HG03280 (cell line): Measurements from ENCODE around the gene OR10A4.
"Not testable (repeated sequence)": the region's sequence is repeated elsewhere in the genome, so short reads cannot be mapped to it uniquely, and the experiment has no call there.

Experiments used
- ATAC-seq: cut with Tn5 transposase; IDR thresholded peaks from one replicate; pipeline ENCODE4 v1.9.1; 2021; ENCODE audit warnings: mild to moderate bottlenecking, moderate library complexity; ENCODE audit not compliant: unreplicated experiment

Gene OR10A4

DNA sequence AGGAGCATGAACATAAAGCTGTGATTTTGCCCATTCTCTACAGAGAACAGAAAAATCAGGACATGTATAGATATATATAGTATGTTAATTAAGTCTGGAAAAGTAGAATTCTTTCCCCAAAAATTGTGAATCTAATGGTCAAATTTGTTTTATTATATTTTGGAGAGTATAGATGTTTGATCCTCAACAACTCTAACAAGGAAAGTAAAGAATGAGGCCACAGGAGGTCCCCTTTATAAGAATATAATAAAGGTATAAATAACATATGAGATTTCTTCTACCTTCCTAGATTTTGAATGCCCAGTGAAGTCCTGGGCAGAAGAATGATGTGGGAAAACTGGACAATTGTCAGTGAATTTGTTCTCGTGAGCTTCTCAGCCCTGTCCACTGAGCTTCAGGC lies at the start of gene OR10A4:
Gene OR10A4 (plus strand): TSS at position 301 of the 400 bp plus-strand sequence. CDS start 23 bp downstream, at position 324.
- ATAC-seq, result no peak

DNA sequence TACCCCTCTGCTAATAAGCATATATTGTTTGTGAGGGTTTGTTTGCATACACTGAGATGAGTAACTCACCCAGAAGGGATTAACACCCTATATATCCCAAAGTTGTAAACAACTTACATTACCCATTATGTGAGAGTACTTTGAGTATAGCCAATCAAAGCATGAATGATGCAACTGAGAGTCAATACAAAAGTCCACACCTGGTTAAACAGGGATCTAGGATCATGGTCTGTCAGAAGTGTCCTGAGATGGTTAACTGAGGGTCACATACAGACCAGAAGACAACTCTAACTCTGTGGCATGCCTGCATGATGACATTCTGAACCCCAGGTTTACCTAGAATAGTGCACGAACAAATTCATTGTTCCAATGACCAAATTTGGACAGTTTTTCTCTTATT lies 48.3 kb upstream of the OR10A4 start:
- no peak for ATAC-seq

DNA sequence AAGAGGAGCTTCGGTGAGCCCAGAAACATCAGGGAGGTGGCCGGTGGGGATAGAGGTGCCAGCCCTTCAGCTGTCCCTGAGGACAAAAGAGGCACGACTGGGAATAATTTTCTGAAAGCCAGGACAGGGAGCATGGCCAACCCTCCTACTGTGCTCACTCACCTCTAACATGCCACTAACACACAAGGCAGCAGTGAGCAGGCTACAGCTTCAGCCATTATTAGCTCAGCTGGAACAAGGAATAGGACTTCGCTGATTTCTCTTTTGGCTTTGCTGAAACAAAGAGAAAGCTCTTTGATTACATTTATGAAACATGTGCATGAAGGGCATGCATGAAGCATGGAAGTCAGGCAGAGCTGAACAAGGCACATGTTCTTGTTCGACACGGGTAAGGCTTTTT lies 43.1 kb upstream of the OR10A4 start:
- no peak for ATAC-seq

- no peak for ATAC-seq
Observed at GRCh38 chr11:6834021-6834420, 42.4 kb upstream of the OR10A4 start.

- ATAC-seq, result no peak
Observed at GRCh38 chr11:6841694-6842093, 34.7 kb upstream of the OR10A4 start.

DNA sequence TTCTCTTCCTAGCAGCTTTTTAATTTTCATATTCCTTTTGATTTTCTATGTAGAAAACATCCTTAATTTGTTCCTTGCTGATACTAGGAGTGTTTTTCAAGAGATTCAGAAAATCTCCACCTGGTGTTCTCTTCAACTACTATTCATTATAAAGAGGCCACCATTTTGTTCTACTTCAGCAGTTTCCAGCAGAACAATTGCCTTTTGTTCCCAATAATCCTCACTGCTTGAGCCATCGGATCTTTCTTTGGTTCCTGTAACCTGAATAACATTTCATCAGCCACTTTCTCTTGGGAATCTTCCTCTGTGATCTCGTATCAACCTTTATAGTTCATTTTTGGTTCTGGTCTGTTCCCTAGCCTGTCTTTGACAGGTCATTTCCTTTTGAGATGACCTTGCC lies 32.8 kb upstream of the OR10A4 start:
- ATAC-seq, result no peak

DNA sequence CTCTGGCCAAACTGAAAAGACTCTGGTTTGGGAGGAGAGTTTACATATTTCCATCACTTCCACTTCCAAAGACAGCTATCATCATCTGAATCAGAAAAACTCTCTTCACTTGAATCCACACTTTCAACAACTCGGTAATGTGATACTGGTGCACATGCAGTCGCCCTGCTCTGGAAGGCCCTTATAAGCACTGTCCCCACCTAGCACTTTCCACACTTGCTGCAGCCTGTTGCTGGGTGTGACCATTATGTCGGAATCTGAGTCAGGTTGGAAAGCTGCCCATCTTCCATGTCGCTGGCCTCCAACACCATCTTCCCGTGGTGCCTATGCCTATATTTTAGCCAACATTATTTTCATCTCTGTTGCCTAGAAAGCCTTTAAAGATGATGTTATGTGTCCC lies 32.1 kb upstream of the OR10A4 start:
- no peak for ATAC-seq

GRCh38 chr11:6845383-6845782 lies 31.0 kb upstream of the OR10A4 start, which contains the start of gene OR10A5:
Gene OR10A5 (plus strand): TSS chr11:6845683. CDS start chr11:6845683, 0 bp downstream.
- ATAC-seq, result no peak

DNA sequence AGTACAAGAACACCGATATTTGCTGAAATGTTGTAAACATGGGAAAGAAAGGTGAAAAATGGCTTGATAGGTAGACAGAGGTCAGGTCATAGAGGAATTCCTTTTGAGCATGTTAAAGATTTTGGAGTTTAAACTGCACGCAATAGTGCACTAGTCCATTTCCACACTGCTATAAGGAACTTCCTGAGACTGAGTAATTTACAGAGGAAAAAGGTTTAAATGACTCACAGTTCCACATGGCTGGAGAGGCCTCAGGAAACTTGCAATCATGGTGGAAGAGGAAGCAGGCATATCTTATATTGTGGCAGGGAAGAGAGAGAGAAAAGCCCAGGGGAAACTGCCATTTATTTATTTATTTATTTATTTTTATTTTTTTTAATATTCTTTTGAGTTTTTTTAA lies 25.9 kb upstream of the OR10A4 start:
- ATAC-seq, result no peak

- not testable (repeated sequence) for ATAC-seq
Observed at GRCh38 chr11:6854801-6855200, 21.6 kb upstream of the OR10A4 start.

- no peak for ATAC-seq
Observed at GRCh38 chr11:6855971-6856541, 20.4 kb upstream of the OR10A4 start.

- ATAC-seq, result peak; percentile 58
Observed at GRCh38 chr11:6856871-6857270, 19.6 kb upstream of the OR10A4 start.

DNA sequence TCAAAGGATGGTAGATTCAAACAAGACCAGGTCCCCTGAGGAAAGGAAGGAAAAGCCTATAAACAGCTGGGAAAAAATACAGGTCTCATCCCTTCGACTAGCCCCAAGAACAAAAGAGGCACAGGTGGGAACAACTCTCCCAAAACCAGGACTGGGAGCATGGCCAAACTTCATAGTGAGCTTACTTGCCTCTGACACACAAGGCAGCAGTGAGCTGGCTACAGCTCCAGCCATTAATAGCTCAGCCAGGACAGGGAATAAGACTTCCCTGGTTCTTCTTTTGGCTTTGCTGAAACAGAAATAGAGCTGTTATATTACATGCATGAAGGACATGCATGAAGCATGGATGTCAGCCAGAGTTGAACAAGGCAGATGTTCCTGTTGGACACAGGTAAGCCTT lies 13.5 kb upstream of the OR10A4 start, which contains the start of gene OR10A2:
Gene OR10A2 (plus strand): TSS at position 97 of the 400 bp plus-strand sequence. CDS start 6,698 bp downstream, outside the sequence.
- no peak for ATAC-seq

GRCh38 chr11:6864438-6864837 lies 12.0 kb upstream of the OR10A4 start:
- ATAC-seq, result no peak

GRCh38 chr11:6871278-6871677 lies 5.1 kb upstream of the OR10A4 start:
- no peak for ATAC-seq

- ATAC-seq, result no peak
Observed at GRCh38 chr11:6875761-6876160, 664 bp upstream of the OR10A4 start.

DNA sequence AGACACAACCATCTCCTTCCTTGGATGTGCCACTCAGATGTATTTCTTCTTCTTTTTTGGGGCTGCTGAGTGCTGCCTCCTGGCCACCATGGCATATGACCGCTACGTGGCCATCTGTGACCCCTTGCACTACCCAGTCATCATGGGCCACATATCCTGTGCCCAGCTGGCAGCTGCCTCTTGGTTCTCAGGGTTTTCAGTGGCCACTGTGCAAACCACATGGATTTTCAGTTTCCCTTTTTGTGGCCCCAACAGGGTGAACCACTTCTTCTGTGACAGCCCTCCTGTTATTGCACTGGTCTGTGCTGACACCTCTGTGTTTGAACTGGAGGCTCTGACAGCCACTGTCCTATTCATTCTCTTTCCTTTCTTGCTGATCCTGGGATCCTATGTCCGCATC lies 489 bp downstream of the OR10A4 start:
- no peak for ATAC-seq

DNA sequence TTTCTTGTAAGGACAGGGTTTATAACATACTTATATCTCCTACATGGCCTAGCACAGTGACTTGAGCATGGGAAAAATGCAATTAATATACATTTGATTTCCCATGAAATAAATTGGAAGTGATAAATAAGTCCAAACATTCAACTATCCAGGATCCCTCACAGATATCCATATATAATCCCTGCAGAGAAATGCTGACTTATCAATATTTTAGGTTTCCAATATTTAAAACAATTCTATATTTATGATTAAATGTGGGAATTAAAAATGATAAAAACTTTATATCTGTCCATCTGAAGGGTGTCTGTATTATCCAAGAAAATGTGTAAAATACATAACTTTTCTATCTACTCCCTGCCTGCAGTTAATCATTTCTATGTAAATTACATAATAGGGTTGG lies 6.3 kb downstream of the OR10A4 start:
- no peak for ATAC-seq

- not testable (repeated sequence) for ATAC-seq
Observed at GRCh38 chr11:6887711-6888110, 11.3 kb downstream of the OR10A4 start.

GRCh38 chr11:6888830-6889229 lies 12.4 kb downstream of the OR10A4 start:
- no peak for ATAC-seq

DNA sequence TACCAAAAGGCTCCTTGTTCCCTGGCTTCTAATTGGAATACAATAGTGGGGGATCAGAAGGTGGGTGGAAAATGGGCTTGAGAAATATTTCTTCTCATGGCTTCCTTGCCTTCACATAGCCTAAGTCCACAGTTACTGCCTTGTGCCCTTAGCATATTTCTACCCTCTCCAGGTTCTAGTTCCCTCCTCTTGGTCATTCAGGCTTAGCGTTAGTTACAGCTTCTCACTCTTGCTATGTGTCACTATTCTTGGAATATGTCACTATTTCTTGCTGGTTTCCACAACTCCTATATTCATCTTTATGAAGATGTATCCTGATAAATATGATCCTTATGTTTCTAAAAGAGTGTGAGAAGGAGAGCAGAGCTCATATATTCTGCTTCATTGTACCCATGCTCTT lies 13.4 kb downstream of the OR10A4 start:
- ATAC-seq, result no peak

- ATAC-seq, result no peak
Observed at GRCh38 chr11:6892400-6892799, 16.0 kb downstream of the OR10A4 start, which contains the start of gene OR2D2. Gene OR2D2 (minus strand): TSS chr11:6892500. CDS start chr11:6892500, 0 bp downstream.

DNA sequence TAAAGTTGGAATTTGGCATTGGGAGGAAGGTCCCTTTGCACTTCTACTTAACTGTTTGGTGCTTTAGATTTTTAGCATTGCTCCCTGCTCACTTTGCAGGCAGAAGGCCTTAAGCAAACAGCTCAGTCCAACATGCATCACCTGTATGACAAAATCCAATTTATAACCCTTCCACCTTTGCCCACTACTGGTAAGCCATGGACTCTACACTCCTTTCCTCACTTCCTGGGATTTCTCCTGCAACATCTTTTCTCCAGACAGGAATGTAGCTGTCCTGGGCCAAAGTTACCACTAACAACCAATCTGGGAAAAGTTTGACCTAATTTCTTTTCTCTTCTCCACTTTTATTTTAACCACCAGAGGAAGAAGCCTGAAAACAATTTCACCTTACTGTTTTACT lies 17.7 kb downstream of the OR10A4 start:
- ATAC-seq, result no peak
